HAP-1 (cell line): ENCODE data around the gene STT3B.

Experiments
- DNase-seq, 2 experiments: peaks; one replicate each; pipeline ENCODE4 v3.0.0-alpha.2; 2016 to 2020; ENCODE audit warnings: low spot score in 2 of 2
- H3K27me3 ChIP-seq: fragments of 250-450 bp; sonication (Bioruptor Pico); 2 replicates; pipeline ENCODE4 v1.5.1; 2020; ENCODE audit warnings: low read depth, mild to moderate bottlenecking, moderate library complexity
- H3K36me3 ChIP-seq: fragments of 250-450 bp; sonication (Bioruptor Pico); replicated peaks from 2 replicates; pipeline ENCODE4 v1.5.1; 2020; ENCODE audit warnings: mild to moderate bottlenecking
- H3K4me1 ChIP-seq: fragments of 250-450 bp; sonication (Bioruptor Pico); 2 replicates; pipeline ENCODE4 v1.5.1; 2020; ENCODE audit warnings: mild to moderate bottlenecking
- H3K4me3 ChIP-seq: fragments of 250-450 bp; sonication (Bioruptor Pico); 2 replicates; pipeline ENCODE4 v1.5.1; 2020; ENCODE audit warnings: mild to moderate bottlenecking, moderate library complexity
- H3K9me3 ChIP-seq: fragments of 250-450 bp; sonication (Bioruptor Pico); 2 replicates; pipeline ENCODE4 v1.5.1; 2020; ENCODE audit warnings: mild to moderate bottlenecking, moderate library complexity
- in situ Hi-C: fragments of 300-500 bp; cut with MboI; formaldehyde crosslinking; loops from 3 replicates; pipeline ENCODE4 v1.14.3; 2020; ENCODE audit warnings: low sequenced_read_pairs, inconsistent platforms, mixed read lengths

STT3B gene

DNA sequence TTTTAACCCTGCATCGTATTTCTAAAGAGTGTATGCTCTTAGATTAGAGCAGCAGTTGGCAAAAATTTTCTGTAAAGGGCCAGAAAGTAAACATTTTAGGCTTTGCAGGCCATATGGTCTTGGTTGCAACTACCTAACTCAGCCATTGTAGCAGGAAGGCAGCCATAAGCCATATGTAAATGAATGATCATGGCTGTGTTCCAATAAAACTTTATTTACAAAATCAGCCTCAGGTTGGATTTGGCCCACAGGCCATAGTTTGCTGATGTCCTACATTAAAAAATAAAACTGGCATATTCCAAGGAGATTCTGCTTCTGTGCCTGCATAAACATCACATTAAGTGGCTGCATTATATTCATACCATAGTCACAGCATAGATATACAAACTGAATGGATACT lies 134.9 kb downstream of the STT3B start:
- in situ Hi-C loops, result no loop called here
- no peaks in the 10 kb centered on the region for H3K27me3 ChIP-seq
- H3K9me3 ChIP-seq, result no peaks in the 10 kb centered on the region
- no peaks in the 10 kb centered on the region for H3K4me1 ChIP-seq
- DNase-seq, result no peak
- no peak overlapping the region for H3K4me3 ChIP-seq
- no peaks in the 10 kb centered on the region for H3K36me3 ChIP-seq

DNA sequence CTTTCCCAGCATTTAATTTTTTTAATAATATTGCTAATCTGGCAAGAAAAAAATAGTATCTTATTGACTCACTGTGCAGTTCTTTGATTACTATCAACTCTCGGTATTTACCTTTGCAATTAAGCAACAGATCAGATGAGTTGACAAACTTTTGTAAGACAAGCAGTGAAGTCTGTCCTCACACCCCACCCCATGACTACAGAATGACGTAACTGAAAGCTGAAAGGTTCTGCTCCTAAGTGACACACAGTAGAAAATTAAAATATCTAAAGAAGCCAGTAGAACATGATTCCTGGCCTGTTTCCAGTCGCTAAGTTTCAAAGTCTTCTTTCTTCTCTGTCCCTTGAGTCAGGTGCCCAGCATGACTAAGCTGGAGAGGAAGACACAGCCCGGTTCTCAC lies 135.5 kb downstream of the STT3B start:
- no peaks in the 10 kb centered on the region for H3K4me1 ChIP-seq
- no peaks in the 10 kb centered on the region for H3K9me3 ChIP-seq
- no peaks in the 10 kb centered on the region for H3K36me3 ChIP-seq
- no peaks in the 10 kb centered on the region for H3K27me3 ChIP-seq
- no peak for DNase-seq
- H3K4me3 ChIP-seq, result no peak overlapping the region
- in situ Hi-C loops, result no loop called here

DNA sequence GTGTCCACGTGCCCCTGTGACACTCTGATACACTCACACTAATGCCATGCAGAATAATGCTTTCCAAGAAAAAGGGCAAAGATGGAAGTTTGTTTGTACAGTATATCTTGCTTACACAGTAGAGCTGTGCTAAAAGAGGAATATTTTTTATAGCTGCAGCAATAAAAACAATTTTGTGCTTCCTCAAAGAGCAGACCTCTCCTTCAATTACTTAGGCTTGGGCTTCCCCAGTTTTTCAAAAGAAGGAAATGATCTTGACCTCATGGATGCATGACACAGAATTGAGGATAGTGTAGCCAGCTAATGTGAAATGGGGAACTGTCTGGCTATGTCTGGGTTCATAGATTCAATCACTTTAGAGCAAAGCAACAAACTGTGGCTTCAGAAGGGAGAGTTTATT lies 137.4 kb downstream of the STT3B start:
- Histone ChIP-seq H3K4me1 (no peaks in the 10 kb centered on the region), H3K36me3 (no peaks in the 10 kb centered on the region), H3K4me3 (no peak overlapping the region), H3K27me3 (no peaks in the 10 kb centered on the region), H3K9me3 (no peaks in the 10 kb centered on the region)
- no peak for DNase-seq
- in situ Hi-C loops, result no loop called here

DNA sequence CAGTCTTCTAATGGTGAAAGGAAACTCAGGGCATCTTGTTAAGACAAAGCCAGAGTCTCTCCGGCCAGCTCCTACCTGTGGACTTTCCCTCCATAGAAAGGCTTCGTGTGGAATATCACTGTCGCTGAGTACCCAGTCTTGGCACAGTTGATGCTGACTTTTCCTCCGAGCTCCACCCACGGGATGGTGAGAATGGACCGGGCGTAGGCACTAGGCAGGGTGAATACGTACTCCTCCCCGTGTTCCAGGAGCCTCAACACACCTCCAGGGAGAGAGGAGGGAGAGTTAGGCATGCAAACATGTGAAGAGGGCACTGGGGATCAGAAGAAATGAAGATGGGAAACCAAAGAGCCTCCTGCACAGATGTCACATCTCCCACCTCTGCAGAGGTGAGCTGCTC lies 138.0 kb downstream of the STT3B start:
- in situ Hi-C loops, result no loop called here
- Histone ChIP-seq H3K4me1 (no peaks in the 10 kb centered on the region), H3K9me3 (no peaks in the 10 kb centered on the region), H3K4me3 (no peak overlapping the region), H3K27me3 (no peaks in the 10 kb centered on the region), H3K36me3 (no peaks in the 10 kb centered on the region)
- no peak for DNase-seq

DNA sequence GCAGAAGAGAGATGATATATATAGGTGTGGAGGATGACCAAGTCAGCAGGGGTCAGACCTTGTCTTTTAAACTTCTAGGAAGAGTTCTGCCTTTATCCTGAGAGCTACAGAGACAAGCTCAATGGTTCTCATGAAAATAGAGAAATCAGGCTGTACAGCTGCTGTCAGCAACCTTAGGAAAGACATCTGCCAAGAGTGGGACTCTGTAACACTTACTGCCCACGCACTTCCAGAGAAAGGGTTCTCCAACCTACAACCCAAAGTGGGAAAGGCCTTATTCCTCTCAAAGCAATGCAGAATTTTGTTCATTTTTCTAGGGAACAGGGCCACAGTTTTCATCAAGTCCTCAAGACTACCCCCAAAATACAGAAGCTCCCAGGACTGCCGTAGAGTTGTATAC lies 138.7 kb downstream of the STT3B start:
- in situ Hi-C loops, result no loop called here
- H3K36me3 ChIP-seq, result no peaks in the 10 kb centered on the region
- no peaks in the 10 kb centered on the region for H3K9me3 ChIP-seq
- H3K27me3 ChIP-seq, result no peaks in the 10 kb centered on the region
- no peak overlapping the region for H3K4me3 ChIP-seq
- no peaks in the 10 kb centered on the region for H3K4me1 ChIP-seq
- DNase-seq, result no peak

DNA sequence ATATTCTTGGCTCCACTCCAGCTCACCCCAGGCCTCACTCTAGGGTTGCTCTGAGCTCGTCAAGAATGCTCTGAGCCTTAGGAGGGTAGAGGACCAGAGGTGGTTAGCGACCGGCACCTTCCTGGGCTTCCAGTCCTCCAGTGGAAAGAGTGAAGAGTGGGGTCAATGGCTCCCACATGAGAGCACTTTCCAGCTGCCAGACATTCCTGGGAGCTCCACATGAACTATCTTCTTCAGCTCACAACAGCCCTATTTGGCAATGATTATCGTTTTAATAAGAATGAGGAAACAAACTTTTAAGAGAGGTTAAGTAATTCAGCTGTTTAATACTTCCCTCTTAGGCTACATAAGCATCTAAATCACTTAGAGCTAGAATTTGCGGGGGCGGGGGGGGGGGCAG lies 139.3 kb downstream of the STT3B start:
- DNase-seq, result no peak
- Histone ChIP-seq H3K36me3 (no peaks in the 10 kb centered on the region), H3K4me3 (no peak overlapping the region), H3K9me3 (no peaks in the 10 kb centered on the region), H3K27me3 (no peaks in the 10 kb centered on the region), H3K4me1 (no peaks in the 10 kb centered on the region)
- in situ Hi-C loops, result no loop called here

DNA sequence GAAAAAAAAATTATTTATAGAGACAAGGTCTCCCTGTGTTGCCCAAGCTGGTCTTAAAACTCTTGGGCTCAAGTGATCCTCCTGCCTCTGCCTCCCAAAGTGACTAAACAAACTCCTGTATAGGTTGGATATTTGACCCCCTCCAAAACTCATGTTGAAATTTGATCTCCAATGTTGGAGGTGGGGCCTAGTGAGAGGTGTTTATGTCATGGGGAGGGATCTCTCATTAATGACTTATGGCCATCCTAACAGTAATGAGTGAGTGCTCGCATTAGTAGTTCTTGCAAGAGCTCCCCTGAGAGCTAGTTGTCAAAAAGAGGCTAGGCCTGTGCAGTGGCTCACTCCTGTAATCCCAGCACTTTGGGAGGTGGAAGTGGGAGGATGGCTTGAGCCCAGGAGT lies 141.2 kb downstream of the STT3B start:
- in situ Hi-C loops, result no loop called here
- peaks cover 4% of the 10 kb centered on the region; the same call in 1 of the 2 replicates for H3K4me1 ChIP-seq
- no peak overlapping the region for H3K4me3 ChIP-seq
- no peak for DNase-seq
- no peaks in the 10 kb centered on the region for H3K9me3 ChIP-seq
- H3K36me3 ChIP-seq, result no peaks in the 10 kb centered on the region
- no peaks in the 10 kb centered on the region for H3K27me3 ChIP-seq

DNA sequence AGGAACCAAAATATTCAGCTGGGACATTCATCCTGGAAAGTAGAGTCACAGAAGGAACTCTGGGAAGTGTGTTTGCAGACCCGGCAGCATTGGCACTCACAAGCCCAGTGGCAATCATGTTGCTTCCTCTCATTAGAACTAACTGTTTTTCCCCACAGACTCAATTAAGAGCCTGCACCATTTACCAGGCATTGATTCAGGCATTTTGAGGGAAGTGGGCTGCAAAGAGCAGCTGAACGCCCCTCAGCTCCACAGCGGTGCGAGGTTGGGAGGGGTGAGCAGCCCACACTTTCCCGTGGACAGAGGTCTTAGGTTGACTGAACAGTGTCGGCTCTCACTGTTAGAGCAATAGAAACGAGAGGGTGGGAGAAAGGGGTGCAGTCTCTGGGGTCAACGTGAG lies 143.8 kb downstream of the STT3B start:
- Histone ChIP-seq H3K27me3 (no peaks in the 10 kb centered on the region), H3K4me3 (no peak overlapping the region), H3K4me1 (peaks cover 4% of the 10 kb centered on the region; the same call in 1 of the 2 replicates), H3K9me3 (no peaks in the 10 kb centered on the region), H3K36me3 (no peaks in the 10 kb centered on the region)
- in situ Hi-C loops, result no loop called here
- no peak for DNase-seq

DNA sequence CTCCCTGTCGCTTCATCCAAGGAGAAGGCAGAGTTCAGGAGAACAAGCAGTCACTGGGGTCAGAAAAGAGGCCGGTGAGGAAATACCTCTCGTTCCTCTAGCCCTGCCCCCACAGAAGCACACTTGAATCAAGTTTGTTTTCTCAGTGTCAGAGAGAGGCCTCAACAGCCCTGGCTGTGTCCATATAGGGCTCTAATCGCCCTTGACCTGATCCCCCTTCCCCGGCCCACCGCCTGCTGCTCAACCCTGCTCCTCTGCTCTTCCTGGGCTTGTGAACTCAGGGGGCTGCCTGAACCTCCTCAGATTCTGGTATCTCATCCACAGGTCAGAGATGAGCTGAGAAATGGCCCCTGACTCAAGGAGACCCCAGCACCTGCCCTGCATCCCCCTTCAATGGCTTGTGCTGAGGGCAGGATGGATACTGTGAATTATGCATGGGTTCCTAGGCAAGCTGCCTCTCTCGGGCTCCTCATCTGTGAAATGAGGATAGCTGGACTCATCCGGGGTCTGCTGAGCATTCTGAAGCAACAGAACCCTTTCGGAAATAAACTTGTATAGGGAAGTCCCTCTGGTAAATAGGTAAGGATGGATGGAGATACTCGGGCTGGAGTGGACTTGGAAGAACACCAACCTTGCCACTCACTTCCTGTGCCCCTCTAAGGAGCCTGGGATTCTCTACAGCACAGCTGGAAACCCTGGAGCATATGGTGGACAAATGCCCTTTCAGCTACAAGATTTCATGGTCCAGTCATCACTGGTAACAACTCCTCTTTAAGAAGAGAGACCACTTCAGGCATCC lies 147.5 kb downstream of the STT3B start:
- H3K9me3 ChIP-seq, result no peaks in the 10 kb centered on the region
- H3K27me3 ChIP-seq, result no peaks in the 10 kb centered on the region
- no peaks in the 10 kb centered on the region; the same call in 1 of the 2 replicates for H3K36me3 ChIP-seq
- H3K4me1 ChIP-seq, result peaks cover 17% of the 10 kb centered on the region
- no peak for DNase-seq
- H3K4me3 ChIP-seq, result no peak overlapping the region
- in situ Hi-C loops, result no loop called here
